Ishikawa (cell line): ENCODE measurements around the gene WIPI1.

ENCODE experiments used
- CEBPB ChIP-seq: IDR thresholded peaks from 2 replicates; pipeline ENCODE4 v1.6.1; 2012
- CREB1 ChIP-seq: IDR thresholded peaks from 2 replicates; pipeline ENCODE4 v1.6.1; 2012; ENCODE audit warnings: low read depth
- EGR1 ChIP-seq: IDR thresholded peaks from 2 replicates; pipeline ENCODE4 v1.6.1; 2012
- EP300 ChIP-seq: IDR thresholded peaks from 2 replicates; pipeline ENCODE4 v1.6.1; 2012; ENCODE audit warnings: borderline replicate concordance
- NFIC ChIP-seq: IDR thresholded peaks from 2 replicates; pipeline ENCODE4 v1.6.1; 2012
- RAD21 ChIP-seq: IDR thresholded peaks from 2 replicates; pipeline ENCODE4 v1.6.1; 2012; ENCODE audit warnings: low read depth
- TAF1 ChIP-seq: IDR thresholded peaks from 2 replicates; pipeline ENCODE4 v1.6.1; 2012; ENCODE audit warnings: low read depth, mild to moderate bottlenecking
- TCF12 ChIP-seq: IDR thresholded peaks from 2 replicates; pipeline ENCODE4 v1.6.1; 2012; ENCODE audit warnings: low read depth
- TEAD4 ChIP-seq: IDR thresholded peaks from 2 replicates; pipeline ENCODE4 v1.6.1; 2012
- ZBTB7A ChIP-seq: IDR thresholded peaks from 2 replicates; pipeline ENCODE4 v1.6.1; 2012; ENCODE audit warnings: low read depth
- TF ChIP-seq, protein P1 (sequence below): IDR thresholded peaks from 2 replicates; pipeline ENCODE4 v1.6.1; 2012; ENCODE audit warnings: low read depth, mild to moderate bottlenecking
- TF ChIP-seq, protein P2 (sequence below): IDR thresholded peaks from 2 replicates; pipeline ENCODE4 v1.6.1; 2012
- TF ChIP-seq, protein P3 (sequence below): IDR thresholded peaks from 2 replicates; pipeline ENCODE4 v1.6.1; 2012

DNA sequence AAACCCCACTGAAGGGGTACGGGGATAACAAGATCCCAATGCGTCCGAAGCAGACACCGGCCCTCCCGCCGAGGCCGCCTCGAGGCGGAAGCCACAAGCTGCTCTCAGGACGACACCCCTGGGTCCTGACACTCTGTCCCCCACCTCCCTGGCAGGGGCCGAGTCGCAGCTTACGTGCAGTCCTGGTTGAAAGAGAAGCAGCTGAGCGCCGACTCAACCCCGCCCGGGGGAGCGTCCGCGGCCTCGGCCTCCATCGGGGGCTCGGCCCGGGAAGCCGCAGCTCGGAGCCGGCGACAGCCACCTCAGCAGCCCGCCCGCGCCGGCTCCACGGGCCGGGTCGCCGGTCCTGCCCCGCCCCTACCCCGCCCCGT, at the start of gene WIPI1:
- no peak for TF ChIP-seq TEAD4
- no peak for TF ChIP-seq RAD21
- TF ChIP-seq, protein P1, sequence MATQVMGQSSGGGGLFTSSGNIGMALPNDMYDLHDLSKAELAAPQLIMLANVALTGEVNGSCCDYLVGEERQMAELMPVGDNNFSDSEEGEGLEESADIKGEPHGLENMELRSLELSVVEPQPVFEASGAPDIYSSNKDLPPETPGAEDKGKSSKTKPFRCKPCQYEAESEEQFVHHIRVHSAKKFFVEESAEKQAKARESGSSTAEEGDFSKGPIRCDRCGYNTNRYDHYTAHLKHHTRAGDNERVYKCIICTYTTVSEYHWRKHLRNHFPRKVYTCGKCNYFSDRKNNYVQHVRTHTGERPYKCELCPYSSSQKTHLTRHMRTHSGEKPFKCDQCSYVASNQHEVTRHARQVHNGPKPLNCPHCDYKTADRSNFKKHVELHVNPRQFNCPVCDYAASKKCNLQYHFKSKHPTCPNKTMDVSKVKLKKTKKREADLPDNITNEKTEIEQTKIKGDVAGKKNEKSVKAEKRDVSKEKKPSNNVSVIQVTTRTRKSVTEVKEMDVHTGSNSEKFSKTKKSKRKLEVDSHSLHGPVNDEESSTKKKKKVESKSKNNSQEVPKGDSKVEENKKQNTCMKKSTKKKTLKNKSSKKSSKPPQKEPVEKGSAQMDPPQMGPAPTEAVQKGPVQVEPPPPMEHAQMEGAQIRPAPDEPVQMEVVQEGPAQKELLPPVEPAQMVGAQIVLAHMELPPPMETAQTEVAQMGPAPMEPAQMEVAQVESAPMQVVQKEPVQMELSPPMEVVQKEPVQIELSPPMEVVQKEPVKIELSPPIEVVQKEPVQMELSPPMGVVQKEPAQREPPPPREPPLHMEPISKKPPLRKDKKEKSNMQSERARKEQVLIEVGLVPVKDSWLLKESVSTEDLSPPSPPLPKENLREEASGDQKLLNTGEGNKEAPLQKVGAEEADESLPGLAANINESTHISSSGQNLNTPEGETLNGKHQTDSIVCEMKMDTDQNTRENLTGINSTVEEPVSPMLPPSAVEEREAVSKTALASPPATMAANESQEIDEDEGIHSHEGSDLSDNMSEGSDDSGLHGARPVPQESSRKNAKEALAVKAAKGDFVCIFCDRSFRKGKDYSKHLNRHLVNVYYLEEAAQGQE: no peak
- TF ChIP-seq EP300: no peak
- no peak for TF ChIP-seq CREB1
- TF ChIP-seq ZBTB7A: no peak
- TF ChIP-seq EGR1: no peak
- no peak for TF ChIP-seq NFIC
- TF ChIP-seq TAF1: no peak
- no peak for TF ChIP-seq CEBPB
- TF ChIP-seq TCF12: no peak
- TF ChIP-seq, protein P2, sequence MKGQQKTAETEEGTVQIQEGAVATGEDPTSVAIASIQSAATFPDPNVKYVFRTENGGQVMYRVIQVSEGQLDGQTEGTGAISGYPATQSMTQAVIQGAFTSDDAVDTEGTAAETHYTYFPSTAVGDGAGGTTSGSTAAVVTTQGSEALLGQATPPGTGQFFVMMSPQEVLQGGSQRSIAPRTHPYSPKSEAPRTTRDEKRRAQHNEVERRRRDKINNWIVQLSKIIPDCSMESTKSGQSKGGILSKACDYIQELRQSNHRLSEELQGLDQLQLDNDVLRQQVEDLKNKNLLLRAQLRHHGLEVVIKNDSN: no peak
- TF ChIP-seq, protein P3, sequence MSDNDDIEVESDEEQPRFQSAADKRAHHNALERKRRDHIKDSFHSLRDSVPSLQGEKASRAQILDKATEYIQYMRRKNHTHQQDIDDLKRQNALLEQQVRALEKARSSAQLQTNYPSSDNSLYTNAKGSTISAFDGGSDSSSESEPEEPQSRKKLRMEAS: no peak
